Nucleus accumbens (tissue), 56 donors: ENCODE results near the gene MAPK6.
A peak's percentile ranks its signal among the peaks of the same experiment; 100 is the strongest.
"Not testable (repeated sequence)": the region's sequence is repeated elsewhere in the genome, so short reads cannot be mapped to it uniquely, and the experiment has no call there.

Source experiments
- DNase-seq, 56 donors: peaks; one replicate each; lab custom pipeline; 2025; lab: John Stamatoyannopoulos, UW

Gene MAPK6

GRCh38 chr15:52039925-52040781 is 21.1 kb downstream of the MAPK6 start:
- peak in 30 of 56 donors; percentile 5 to 54 (median 22) for DNase-seq

GRCh38 chr15:52042051-52042851 is 23.2 kb downstream of the MAPK6 start:
- DNase-seq, result peak in 2 of 56 donors; percentile 2 to 8

- DNase-seq, result not testable (repeated sequence)
These were observed 26.8 kb downstream of the MAPK6 start for GRCh38 chr15:52045795-52046298.

DNA sequence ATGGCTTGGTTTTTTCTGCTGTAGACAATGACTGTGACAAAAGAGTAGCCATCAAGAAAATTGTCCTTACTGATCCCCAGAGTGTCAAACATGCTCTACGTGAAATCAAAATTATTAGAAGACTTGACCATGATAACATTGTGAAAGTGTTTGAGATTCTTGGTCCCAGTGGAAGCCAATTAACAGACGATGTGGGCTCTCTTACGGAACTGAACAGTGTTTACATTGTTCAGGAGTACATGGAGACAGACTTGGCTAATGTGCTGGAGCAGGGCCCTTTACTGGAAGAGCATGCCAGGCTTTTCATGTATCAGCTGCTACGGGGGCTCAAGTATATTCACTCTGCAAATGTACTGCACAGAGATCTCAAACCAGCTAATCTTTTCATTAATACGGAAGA is 27.5 kb downstream of the MAPK6 start:
- DNase-seq, result peak in 8 of 56 donors; percentile 3 to 23 (median 14)

GRCh38 chr15:52050416-52050815 is 31.4 kb downstream of the MAPK6 start:
- DNase-seq, result no peak

- DNase-seq, result no peak
These were observed 33.3 kb downstream of the MAPK6 start for GRCh38 chr15:52052066-52052935.

- no peak for DNase-seq
These were observed 35.4 kb downstream of the MAPK6 start for GRCh38 chr15:52054381-52054780.

DNA sequence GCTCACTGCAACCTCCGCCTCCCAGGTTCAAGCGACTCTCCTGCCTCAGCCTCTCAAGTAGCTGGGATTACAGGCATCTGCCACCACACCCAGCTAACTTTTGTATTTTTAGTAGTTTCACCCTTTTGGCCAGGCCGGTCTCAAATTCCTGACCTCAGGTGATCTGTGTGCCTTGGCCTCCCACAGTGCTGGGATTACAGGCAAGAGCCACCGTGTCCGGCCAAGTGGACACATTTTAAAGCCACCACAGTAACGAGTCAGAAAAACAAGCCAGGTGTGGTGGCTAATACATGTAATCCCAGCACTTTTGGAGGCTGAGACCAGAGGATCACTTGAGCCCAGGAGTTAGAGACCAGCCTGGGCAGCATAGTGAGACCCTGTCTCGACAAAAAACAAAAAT is 35.8 kb downstream of the MAPK6 start:
- not testable (repeated sequence) for DNase-seq

- DNase-seq, result no peak
These were observed 37.0 kb downstream of the MAPK6 start for GRCh38 chr15:52056001-52056400.

- no peak for DNase-seq
These were observed 37.5 kb downstream of the MAPK6 start for GRCh38 chr15:52056496-52056895.

GRCh38 chr15:52057996-52058395 is 39.0 kb downstream of the MAPK6 start:
- no peak for DNase-seq

- DNase-seq, result no peak
These were observed 41.5 kb downstream of the MAPK6 start for GRCh38 chr15:52060501-52060900.

DNA sequence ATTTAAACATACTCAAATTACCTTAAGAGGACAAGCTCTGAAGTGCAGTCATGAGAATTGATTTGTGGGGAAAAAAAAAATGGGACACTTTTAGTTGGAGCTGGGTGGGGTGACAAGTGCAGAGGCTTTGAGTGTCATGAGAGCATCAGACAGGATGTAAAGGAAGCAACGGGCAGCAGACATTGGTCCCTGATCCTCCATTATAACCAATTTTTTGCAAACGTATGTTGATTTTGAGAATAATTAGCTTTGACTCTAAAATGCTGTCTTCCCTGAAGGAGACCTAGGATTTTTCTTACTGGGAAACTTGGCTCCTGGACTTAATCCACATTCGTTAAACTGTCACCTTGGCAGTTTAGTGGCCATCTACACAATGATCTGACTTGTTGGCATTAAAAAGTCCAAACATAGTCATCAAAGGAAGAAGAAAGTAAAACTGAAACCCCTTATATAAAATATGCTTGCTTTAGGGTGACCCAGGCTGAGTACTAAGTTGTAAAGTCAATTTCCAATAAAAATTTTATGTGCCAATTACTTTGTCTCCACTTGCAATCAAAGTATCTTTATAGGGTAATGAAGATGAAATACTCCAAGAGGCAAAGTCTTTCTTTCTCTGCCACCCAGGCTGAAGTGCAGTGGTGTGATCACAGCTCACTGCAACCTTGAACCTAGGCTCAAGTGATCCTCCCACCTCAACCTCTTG is 48.0 kb downstream of the MAPK6 start:
- no peak for DNase-seq

DNA sequence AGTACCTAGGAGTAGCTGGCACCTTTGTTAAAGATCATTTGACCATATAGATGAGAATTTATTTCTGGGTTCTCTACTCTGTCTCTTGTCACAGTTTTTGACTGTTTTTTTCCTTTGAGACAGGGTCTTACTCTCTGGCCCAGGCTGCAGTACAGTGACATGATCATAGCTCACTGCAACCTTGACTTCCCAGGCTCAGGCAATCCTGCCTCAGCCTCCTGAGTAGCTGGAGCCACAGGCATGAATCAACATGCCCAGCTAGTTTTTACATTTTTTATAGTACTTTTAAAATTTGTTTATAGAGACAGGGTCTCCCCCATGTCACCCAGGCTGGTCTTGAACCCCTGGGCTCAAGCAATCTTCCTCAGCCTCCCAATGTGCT is 48.5 kb downstream of the MAPK6 start:
- DNase-seq, result no peak

GRCh38 chr15:52068004-52068615 is 49.1 kb downstream of the MAPK6 start:
- no peak for DNase-seq

GRCh38 chr15:52069559-52069958 is 50.5 kb downstream of the MAPK6 start:
- DNase-seq, result no peak

GRCh38 chr15:52071570-52071969 is 52.6 kb downstream of the MAPK6 start:
- peak in 25 of 56 donors; percentile 6 to 76 (median 44) for DNase-seq

DNA sequence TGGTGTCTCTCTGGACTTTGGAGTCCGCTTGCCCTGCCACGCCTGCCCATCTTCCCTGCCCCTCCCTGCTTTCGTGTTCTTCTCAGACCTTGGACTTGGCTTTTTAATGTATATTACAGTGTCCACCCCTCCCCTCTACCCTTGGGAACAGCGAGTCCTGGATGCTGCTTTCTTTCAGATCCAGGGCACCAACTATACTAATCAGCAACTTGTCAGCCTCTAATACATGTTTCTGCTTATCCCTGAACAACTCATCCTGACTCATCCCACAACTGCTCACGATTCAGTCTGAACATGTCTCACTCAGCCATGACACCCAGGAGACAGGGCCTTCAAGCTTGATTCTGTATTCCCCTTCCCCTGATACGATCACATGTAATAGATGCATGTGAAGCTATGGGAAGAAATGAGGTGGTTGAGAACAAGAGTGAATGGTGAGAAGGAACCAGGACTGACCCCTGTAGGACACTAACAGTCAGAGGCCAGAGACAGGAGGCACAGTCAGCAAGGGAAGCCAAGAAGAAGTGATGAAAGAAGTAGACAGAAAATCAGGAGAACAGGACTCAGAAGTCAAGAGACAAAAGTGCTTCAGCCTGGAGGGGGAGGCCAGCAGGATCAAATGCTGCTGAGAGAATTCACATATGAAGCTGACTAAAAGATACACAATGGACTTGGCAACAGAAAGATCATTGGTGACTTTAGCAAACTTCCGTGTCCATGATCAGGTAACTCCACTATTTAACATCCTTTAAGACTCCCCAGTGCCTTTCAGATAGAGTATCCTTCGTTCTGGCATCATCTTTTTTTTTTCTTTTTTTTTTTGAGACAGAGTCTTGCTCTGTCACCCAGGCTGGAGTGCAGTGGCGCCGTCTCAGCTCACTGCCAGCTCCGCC is 58.1 kb downstream of the MAPK6 start:
- peak in 2 of 56 donors; percentile 4 to 12 for DNase-seq
